ENCODE data around the gene CUEDC2.

Gene CUEDC2

GRCh38 chr10:102400076-102400475 lies 32.3 kb downstream of the CUEDC2 start:
- peaks cover 11% of the 10 kb centered on the region; the same call in 1 of the 2 replicates for H3K36me3 ChIP-seq (ENCODE audit: control insufficient read depth, low read length)
- H3K4me3 ChIP-seq (ENCODE audit: low read length) = peak overlapping the region; percentile 76; the same call in 1 of the 2 replicates
- H3K9me2 ChIP-seq (replicated peaks; ENCODE audit: control insufficient read depth, low read length) = no peaks in the 10 kb centered on the region
- no peaks in the 10 kb centered on the region for H3K9me3 ChIP-seq (ENCODE audit: control insufficient read depth, insufficient read depth, low read length)
- 0 out of 2 replicates have a peak, but pooled peaks cover 2% of the 10 kb centered on the region for H3F3A ChIP-seq (ENCODE audit: control insufficient read depth, insufficient read depth)
- no peak overlapping the region for H3K27ac ChIP-seq (ENCODE audit: low read depth, low read length)
- 0 out of 2 replicates have a peak, but pooled peaks cover 4% of the 10 kb centered on the region for H4K20me1 ChIP-seq (ENCODE audit: control insufficient read depth, insufficient read depth, low read depth, low read length)
- peaks cover 28% of the 10 kb centered on the region for H3K4me1 ChIP-seq (ENCODE audit: control insufficient read depth, low read length)
- no peaks in the 10 kb centered on the region for H3K27me3 ChIP-seq (ENCODE audit: control insufficient read depth, low read length)
- peak overlapping the region; percentile 83 for H3K4me2 ChIP-seq (ENCODE audit: low read length)
- TF ChIP-seq EZH2phosphoT487 (IDR thresholded peaks at IDR 0.05; ENCODE audit: borderline replicate concordance, low read length) = no peak
- TF ChIP-seq CTCF (IDR thresholded peaks at IDR 0.05; ENCODE audit: low read depth, low read length, poor library complexity, severe bottlenecking) = no peak
- H3K79me2 ChIP-seq (ENCODE audit: control insufficient read depth, low read length) = peaks cover 6% of the 10 kb centered on the region; the same call in 1 of the 2 replicates

GRCh38 chr10:102399217-102400021 lies 33.0 kb downstream of the CUEDC2 start:
- Histone ChIP-seq H3K27me3 (ENCODE audit: control insufficient read depth, low read length) (no peaks in the 10 kb centered on the region), H3K4me1 (ENCODE audit: control insufficient read depth, low read length) (peaks cover 28% of the 10 kb centered on the region), H3K9me2 (replicated peaks; ENCODE audit: control insufficient read depth, low read length) (no peaks in the 10 kb centered on the region), H4K20me1 (ENCODE audit: control insufficient read depth, insufficient read depth, low read depth, low read length) (0 out of 2 replicates have a peak, but pooled peaks cover 1% of the 10 kb centered on the region), H3K36me3 (ENCODE audit: control insufficient read depth, low read length) (peaks cover 11% of the 10 kb centered on the region; the same call in 1 of the 2 replicates), H3K4me3 (ENCODE audit: low read length) (peak overlapping the region; percentile 76), H3F3A (ENCODE audit: control insufficient read depth, insufficient read depth) (0 out of 2 replicates have a peak, but pooled peaks cover 2% of the 10 kb centered on the region), H3K27ac (ENCODE audit: low read depth, low read length) (no peak overlapping the region), H3K4me2 (ENCODE audit: low read length) (peak overlapping the region; percentile 83), H3K79me2 (ENCODE audit: control insufficient read depth, low read length) (peaks cover 6% of the 10 kb centered on the region; the same call in 1 of the 2 replicates), H3K9me3 (ENCODE audit: control insufficient read depth, insufficient read depth, low read length) (no peaks in the 10 kb centered on the region)
- no peak for TF ChIP-seq EZH2phosphoT487 (IDR thresholded peaks at IDR 0.05; ENCODE audit: borderline replicate concordance, low read length)
- TF ChIP-seq CTCF (IDR thresholded peaks at IDR 0.05; ENCODE audit: low read depth, low read length, poor library complexity, severe bottlenecking) = peak; percentile 97

- no peaks in the 10 kb centered on the region for H4K20me1 ChIP-seq (ENCODE audit: control insufficient read depth, insufficient read depth, low read depth, low read length)
- H3K79me2 ChIP-seq (ENCODE audit: control insufficient read depth, low read length) = peaks cover 6% of the 10 kb centered on the region; the same call in 1 of the 2 replicates
- no peaks in the 10 kb centered on the region for H3K27me3 ChIP-seq (ENCODE audit: control insufficient read depth, low read length)
- H3K4me3 ChIP-seq (ENCODE audit: low read length) = peak overlapping the region; percentile 76
- H3K36me3 ChIP-seq (ENCODE audit: control insufficient read depth, low read length) = peaks cover 11% of the 10 kb centered on the region; the same call in 1 of the 2 replicates
- H3K4me2 ChIP-seq (ENCODE audit: low read length) = peak overlapping the region; percentile 83; the same call in 1 of the 2 replicates
- H3K9me2 ChIP-seq (replicated peaks; ENCODE audit: control insufficient read depth, low read length) = no peaks in the 10 kb centered on the region
- peaks cover 26% of the 10 kb centered on the region for H3K4me1 ChIP-seq (ENCODE audit: control insufficient read depth, low read length)
- H3F3A ChIP-seq (ENCODE audit: control insufficient read depth, insufficient read depth) = 0 out of 2 replicates have a peak, but pooled peaks cover 2% of the 10 kb centered on the region
- no peak for TF ChIP-seq CTCF (IDR thresholded peaks at IDR 0.05; ENCODE audit: low read depth, low read length, poor library complexity, severe bottlenecking)
- no peak for TF ChIP-seq EZH2phosphoT487 (IDR thresholded peaks at IDR 0.05; ENCODE audit: borderline replicate concordance, low read length)
- H3K27ac ChIP-seq (ENCODE audit: low read depth, low read length) = no peak overlapping the region
- no peaks in the 10 kb centered on the region for H3K9me3 ChIP-seq (ENCODE audit: control insufficient read depth, insufficient read depth, low read length)
Measured at GRCh38 chr10:102398172-102399020, 34.0 kb downstream of the CUEDC2 start.

Measured in DOHH2 (cell line).